Activated CD4-positive, CD25-positive, alpha-beta regulatory T cell treated with anti-CD3 and anti-CD28 coated beads, Interleukin-2, amount 50 U/mL, for 16 hours (primary cell): ENCODE measurements around the gene TMLHE.
"Not testable (repeated sequence)": the region's sequence is repeated elsewhere in the genome, so short reads cannot be mapped to it uniquely, and the experiment has no call there.

Source experiments
- DNase-seq: peaks from one replicate; pipeline ENCODE4 v3.0.0-alpha.2; 2020; ENCODE audit warnings: low read depth, low spot score

The TMLHE gene

GRCh38 chrX:155495134-155495533 lies 117.6 kb downstream of the TMLHE start:
- DNase-seq = not testable (repeated sequence)

GRCh38 chrX:155491421-155491820 lies 121.3 kb downstream of the TMLHE start:
- DNase-seq = not testable (repeated sequence)

- DNase-seq = not testable (repeated sequence)
Measured at GRCh38 chrX:155477136-155477535, 135.6 kb downstream of the TMLHE start.

GRCh38 chrX:155466269-155466938 lies 146.3 kb downstream of the TMLHE start:
- DNase-seq = not testable (repeated sequence)

GRCh38 chrX:155460501-155460900 lies 152.3 kb downstream of the TMLHE start:
- DNase-seq = not testable (repeated sequence)

- not testable (repeated sequence) for DNase-seq
Measured at GRCh38 chrX:155458471-155458870, 154.3 kb downstream of the TMLHE start, which contains the start of gene F8A3. Gene F8A3 (minus strand): TSS chrX:155458620. CDS start chrX:155458600, 20 bp downstream.

GRCh38 chrX:155457761-155458447 lies 154.8 kb downstream of the TMLHE start:
- DNase-seq = not testable (repeated sequence)

- DNase-seq = no peak
Measured at GRCh38 chrX:155441097-155441496, 171.7 kb downstream of the TMLHE start.
